T47D (cell line): ENCODE data around the gene ME1.
"Not testable (repeated sequence)": the region's sequence is repeated elsewhere in the genome, so short reads cannot be mapped to it uniquely, and the experiment has no call there.

Source experiments
- DNase-seq, 2 experiments: peaks; one replicate each; pipeline versions ENCODE4 v3.0.0 to v3.0.0-alpha.2; 2011 to 2012; ENCODE audit warnings: low read depth in 1 of 2, low spot score in 1 of 2
- JUND ChIP-seq: IDR thresholded peaks from 2 replicates; pipeline ENCODE4 v1.6.1; 2012; ENCODE audit warnings: low read depth
- in situ Hi-C: cut with HindIII; loops from 2 replicates; pipeline ENCODE4 v1.10.0; 2016; ENCODE audit warnings: low sequenced_read_pairs, low pct_unique_long_range_greater_than_20kb

ME1 gene

GRCh38 chr6:83257791-83258190, 173.1 kb downstream of the ME1 start:
- TF ChIP-seq JUND, result no peak

GRCh38 chr6:83256719-83257118, 174.1 kb downstream of the ME1 start:
- DNase-seq, in situ Hi-C loops: not testable (repeated sequence)

More at GRCh38 chr6:83257791-83258190, 173.1 kb downstream of the ME1 start:
- in situ Hi-C loops, result no loop called here
- DNase-seq, result no peak

GRCh38 chr6:83252719-83253118, 178.1 kb downstream of the ME1 start:
- DNase-seq, result no peak
- in situ Hi-C loops, result no loop called here
- no peak for TF ChIP-seq JUND

- DNase-seq, result no peak
- TF ChIP-seq JUND, result no peak
- in situ Hi-C loops, result no loop called here
Measured at GRCh38 chr6:83250235-83250634, 180.6 kb downstream of the ME1 start.

- no peak for TF ChIP-seq JUND
- DNase-seq, result no peak
Measured at GRCh38 chr6:83247471-83247870, 183.4 kb downstream of the ME1 start.

GRCh38 chr6:83231146-83231545, 199.7 kb downstream of the ME1 start:
- no peak for TF ChIP-seq JUND
- DNase-seq, result no peak
- in situ Hi-C loops, result no loop called here

More at GRCh38 chr6:83247471-83247870, 183.4 kb downstream of the ME1 start:
- in situ Hi-C loops, result no loop called here

- no peak for DNase-seq
- TF ChIP-seq JUND, result no peak
- in situ Hi-C loops, result no loop called here
Measured at GRCh38 chr6:83226517-83226916, 204.3 kb downstream of the ME1 start.

GRCh38 chr6:83221889-83222479, 208.9 kb downstream of the ME1 start:
- in situ Hi-C loops, result no loop called here
- no peak for TF ChIP-seq JUND
- peak in 1 of 2 experiments; percentile 58 for DNase-seq

GRCh38 chr6:83221276-83221675, 209.6 kb downstream of the ME1 start:
- DNase-seq, result no peak
- no peak for TF ChIP-seq JUND
- in situ Hi-C loops, result no loop called here

GRCh38 chr6:83220121-83220520, 210.7 kb downstream of the ME1 start:
- TF ChIP-seq JUND, result no peak
- in situ Hi-C loops, result no loop called here
- no peak for DNase-seq

GRCh38 chr6:83218646-83219045, 212.2 kb downstream of the ME1 start:
- no peak for DNase-seq
- TF ChIP-seq JUND, result no peak
- in situ Hi-C loops, result no loop called here

- TF ChIP-seq JUND, result no peak
- DNase-seq, result no peak
- in situ Hi-C loops, result no loop called here
Measured at GRCh38 chr6:83216806-83217205, 214.0 kb downstream of the ME1 start.

GRCh38 chr6:83215131-83216047, 215.5 kb downstream of the ME1 start:
- in situ Hi-C loops, result no loop called here
- DNase-seq, result peak in 1 of 2 experiments; percentile 76
- no peak for TF ChIP-seq JUND
